Measurements from ENCODE around the gene KRTAP17-1.
"Not testable (repeated sequence)": the region's sequence is repeated elsewhere in the genome, so short reads cannot be mapped to it uniquely, and the experiment has no call there.

Gene KRTAP17-1

GRCh38 chr17:41284043-41284442 is 31.5 kb downstream of the KRTAP17-1 start:
- Histone ChIP-seq H3K4me3 (ENCODE audit: low read depth in 1 of 2, low read length in 2 of 2) (no peak overlapping the region), H3K27ac (ENCODE audit: low read depth, low read length) (no peak overlapping the region), H3K9me3 (ENCODE audit: control insufficient read depth in 1 of 2, low read length in 2 of 2) (no peaks in the 10 kb centered on the region), H3K4me1 (ENCODE audit: control insufficient read depth in 1 of 2, insufficient read depth in 2 of 2, low read length in 2 of 2) (no peaks in the 10 kb centered on the region), H3K27me3 (ENCODE audit: control insufficient read depth in 1 of 2, insufficient read depth in 2 of 2, low read length in 2 of 2) (peaks cover 0 to 6% of the 10 kb centered on the region in 2 donors), H3K36me3 (ENCODE audit: control insufficient read depth in 1 of 2, insufficient read depth in 2 of 2, low read length in 2 of 2) (no peaks in the 10 kb centered on the region), H3K9ac (ENCODE audit: low read depth in 1 of 2, low read length in 2 of 2) (no peak overlapping the region)

DNA sequence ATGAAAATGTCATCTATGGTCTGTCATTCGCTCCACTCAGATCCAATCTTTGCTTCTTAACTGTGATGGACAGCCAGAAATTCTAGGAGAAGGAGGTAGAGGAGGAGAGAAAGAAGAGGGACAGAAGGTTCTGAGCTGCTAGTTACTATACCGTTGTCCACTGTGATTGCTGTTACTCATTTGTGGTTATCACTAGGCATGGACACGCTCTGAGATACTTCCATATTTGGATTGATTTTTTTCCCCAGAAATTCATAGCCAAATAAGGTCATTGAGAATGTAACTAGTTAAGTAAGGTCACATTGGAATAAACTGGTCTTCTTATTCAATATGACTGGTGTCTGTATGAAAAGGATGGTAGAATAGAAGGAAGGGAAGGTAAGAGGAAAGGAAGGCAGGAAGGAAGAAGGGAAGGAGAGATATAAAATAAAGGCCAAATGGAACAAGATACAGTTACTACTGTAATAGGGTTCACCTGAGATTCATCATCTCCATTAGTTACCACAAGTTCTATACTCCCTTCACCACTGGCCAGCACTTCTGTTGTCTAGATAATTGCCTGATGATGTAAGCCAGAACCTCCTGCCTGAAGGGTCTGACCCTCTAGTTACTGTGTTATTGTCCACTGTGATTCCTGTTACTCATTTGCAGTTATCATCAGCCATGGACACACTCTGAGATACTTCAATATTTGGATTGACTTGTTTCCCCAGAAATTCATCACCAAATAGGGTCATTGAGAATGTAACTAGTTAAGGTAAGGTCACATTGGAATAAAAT is 37.1 kb downstream of the KRTAP17-1 start:
- Histone ChIP-seq H3K27me3 (ENCODE audit: control insufficient read depth in 1 of 2, insufficient read depth in 2 of 2, low read length in 2 of 2) (peaks cover 0 to 5% of the 10 kb centered on the region in 2 donors), H3K4me3 (ENCODE audit: low read depth in 1 of 2, low read length in 2 of 2) (no peak overlapping the region), H3K27ac (ENCODE audit: low read depth, low read length) (no peak overlapping the region), H3K9ac (ENCODE audit: low read depth in 1 of 2, low read length in 2 of 2) (no peak overlapping the region), H3K36me3 (ENCODE audit: control insufficient read depth in 1 of 2, insufficient read depth in 2 of 2, low read length in 2 of 2) (no peaks in the 10 kb centered on the region), H3K4me1 (ENCODE audit: control insufficient read depth in 1 of 2, insufficient read depth in 2 of 2, low read length in 2 of 2) (no peaks in the 10 kb centered on the region), H3K9me3 (ENCODE audit: control insufficient read depth in 1 of 2, low read length in 2 of 2) (no peaks in the 10 kb centered on the region)

- H3K36me3 ChIP-seq (ENCODE audit: control insufficient read depth in 1 of 2, insufficient read depth in 2 of 2, low read length in 2 of 2); H3K9me3 ChIP-seq (ENCODE audit: control insufficient read depth in 1 of 2, low read length in 2 of 2); H3K27me3 ChIP-seq (ENCODE audit: control insufficient read depth in 1 of 2, insufficient read depth in 2 of 2, low read length in 2 of 2); H3K4me1 ChIP-seq (ENCODE audit: control insufficient read depth in 1 of 2, insufficient read depth in 2 of 2, low read length in 2 of 2); H3K27ac ChIP-seq (ENCODE audit: low read depth, low read length); H3K9ac ChIP-seq (ENCODE audit: low read depth in 1 of 2, low read length in 2 of 2); H3K4me3 ChIP-seq (ENCODE audit: low read depth in 1 of 2, low read length in 2 of 2): not testable (repeated sequence)
These were observed 39.8 kb downstream of the KRTAP17-1 start, which contains the start of gene KRTAP9-7 for GRCh38 chr17:41275648-41276190. TSS of gene KRTAP9-7 (plus strand) at chr17:41275698. CDS start at chr17:41275698, 0 bp downstream.

DNA sequence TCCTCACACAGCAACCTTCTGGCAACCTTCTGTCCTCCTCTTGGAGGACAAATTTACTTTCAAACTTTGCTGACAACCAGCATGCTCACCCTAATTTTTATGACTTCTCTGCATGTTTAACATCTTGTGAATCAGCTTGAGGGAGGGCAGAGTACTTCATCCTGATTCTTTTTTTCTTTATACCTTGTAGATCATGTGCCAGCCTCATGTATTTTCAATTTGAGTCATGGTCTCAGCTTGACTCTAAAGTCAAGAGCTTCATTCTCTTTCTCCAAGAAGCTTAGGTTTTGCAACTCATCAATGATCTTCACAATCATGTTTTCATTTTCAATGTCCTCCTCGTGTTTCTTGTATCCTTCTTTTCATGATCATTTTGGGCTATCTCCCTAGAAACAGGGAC is 43.7 kb downstream of the KRTAP17-1 start:
- no peaks in the 10 kb centered on the region for H3K4me1 ChIP-seq (ENCODE audit: control insufficient read depth in 1 of 2, insufficient read depth in 2 of 2, low read length in 2 of 2)
- no peak overlapping the region for H3K4me3 ChIP-seq (ENCODE audit: low read depth in 1 of 2, low read length in 2 of 2)
- H3K36me3 ChIP-seq (ENCODE audit: control insufficient read depth in 1 of 2, insufficient read depth in 2 of 2, low read length in 2 of 2) = no peaks in the 10 kb centered on the region
- H3K27me3 ChIP-seq (ENCODE audit: control insufficient read depth in 1 of 2, insufficient read depth in 2 of 2, low read length in 2 of 2) = peaks cover 0 to 7% of the 10 kb centered on the region in 2 donors
- H3K9me3 ChIP-seq (ENCODE audit: control insufficient read depth in 1 of 2, low read length in 2 of 2) = no peaks in the 10 kb centered on the region
- no peak overlapping the region for H3K9ac ChIP-seq (ENCODE audit: low read depth in 1 of 2, low read length in 2 of 2)
- H3K27ac ChIP-seq (ENCODE audit: low read depth, low read length) = no peak overlapping the region

GRCh38 chr17:41271323-41271722 is 44.2 kb downstream of the KRTAP17-1 start:
- not testable (repeated sequence) for H3K9ac ChIP-seq (ENCODE audit: low read depth in 1 of 2, low read length in 2 of 2); H3K27me3 ChIP-seq (ENCODE audit: control insufficient read depth in 1 of 2, insufficient read depth in 2 of 2, low read length in 2 of 2); H3K9me3 ChIP-seq (ENCODE audit: control insufficient read depth in 1 of 2, low read length in 2 of 2); H3K27ac ChIP-seq (ENCODE audit: low read depth, low read length); H3K36me3 ChIP-seq (ENCODE audit: control insufficient read depth in 1 of 2, insufficient read depth in 2 of 2, low read length in 2 of 2); H3K4me3 ChIP-seq (ENCODE audit: low read depth in 1 of 2, low read length in 2 of 2); H3K4me1 ChIP-seq (ENCODE audit: control insufficient read depth in 1 of 2, insufficient read depth in 2 of 2, low read length in 2 of 2)

GRCh38 chr17:41267711-41268110 is 47.8 kb downstream of the KRTAP17-1 start:
- Histone ChIP-seq H3K4me3 (ENCODE audit: low read depth in 1 of 2, low read length in 2 of 2) (no peak overlapping the region), H3K4me1 (ENCODE audit: control insufficient read depth in 1 of 2, insufficient read depth in 2 of 2, low read length in 2 of 2) (no peaks in the 10 kb centered on the region), H3K9me3 (ENCODE audit: control insufficient read depth in 1 of 2, low read length in 2 of 2) (no peaks in the 10 kb centered on the region), H3K9ac (ENCODE audit: low read depth in 1 of 2, low read length in 2 of 2) (no peak overlapping the region), H3K36me3 (ENCODE audit: control insufficient read depth in 1 of 2, insufficient read depth in 2 of 2, low read length in 2 of 2) (no peaks in the 10 kb centered on the region), H3K27ac (ENCODE audit: low read depth, low read length) (no peak overlapping the region), H3K27me3 (ENCODE audit: control insufficient read depth in 1 of 2, insufficient read depth in 2 of 2, low read length in 2 of 2) (peaks cover 4 to 9% of the 10 kb centered on the region in 2 donors)

DNA sequence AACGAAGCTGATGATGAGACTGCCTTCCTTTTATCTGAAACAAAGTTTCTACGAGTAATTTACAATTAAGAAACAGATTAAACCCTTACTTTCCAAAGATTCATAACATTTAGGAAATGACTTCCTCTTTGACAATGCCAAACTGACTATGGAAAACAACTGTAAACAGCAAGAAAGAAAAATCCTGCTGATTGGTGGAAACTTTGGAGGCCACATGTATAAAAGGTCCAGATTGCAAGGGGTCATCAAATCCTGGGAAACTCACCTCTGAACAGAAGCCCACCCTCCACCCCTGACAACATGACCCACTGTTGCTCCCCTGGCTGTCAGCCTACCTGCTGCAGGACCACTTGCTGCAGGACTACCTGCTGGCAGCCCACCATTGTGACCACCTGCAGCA is 50.4 kb downstream of the KRTAP17-1 start, which contains the start of gene KRTAP9-6:
TSS of gene KRTAP9-6 (plus strand) at position 301 of the 400 bp plus-strand sequence. CDS start at position 301, 0 bp downstream.
- H3K4me3 ChIP-seq (ENCODE audit: low read depth in 1 of 2, low read length in 2 of 2) = no peak within 1 kb of the TSS
- no peaks in the 10 kb centered on the region for H3K4me1 ChIP-seq (ENCODE audit: control insufficient read depth in 1 of 2, insufficient read depth in 2 of 2, low read length in 2 of 2)
- no peaks in the 10 kb centered on the region for H3K36me3 ChIP-seq (ENCODE audit: control insufficient read depth in 1 of 2, insufficient read depth in 2 of 2, low read length in 2 of 2)
- no peaks in the 10 kb centered on the region for H3K9me3 ChIP-seq (ENCODE audit: control insufficient read depth in 1 of 2, low read length in 2 of 2)
- H3K27ac ChIP-seq (ENCODE audit: low read depth, low read length) = no peak within 1 kb of the TSS
- peaks cover 4 to 9% of the 10 kb centered on the region in 2 donors for H3K27me3 ChIP-seq (ENCODE audit: control insufficient read depth in 1 of 2, insufficient read depth in 2 of 2, low read length in 2 of 2)
- no peak within 1 kb of the TSS for H3K9ac ChIP-seq (ENCODE audit: low read depth in 1 of 2, low read length in 2 of 2)

Data from duodenal mucosa (tissue), 2 donors.